ENCODE results near the gene SERPINA1. TPM values are rescaled to one million over a fixed set of nuclear protein-coding genes. Genes with fewer than 3 reads are reported as not detected.

The SERPINA1 gene
- total RNA-seq, 1 donor from 2014 or later: not detected

DNA sequence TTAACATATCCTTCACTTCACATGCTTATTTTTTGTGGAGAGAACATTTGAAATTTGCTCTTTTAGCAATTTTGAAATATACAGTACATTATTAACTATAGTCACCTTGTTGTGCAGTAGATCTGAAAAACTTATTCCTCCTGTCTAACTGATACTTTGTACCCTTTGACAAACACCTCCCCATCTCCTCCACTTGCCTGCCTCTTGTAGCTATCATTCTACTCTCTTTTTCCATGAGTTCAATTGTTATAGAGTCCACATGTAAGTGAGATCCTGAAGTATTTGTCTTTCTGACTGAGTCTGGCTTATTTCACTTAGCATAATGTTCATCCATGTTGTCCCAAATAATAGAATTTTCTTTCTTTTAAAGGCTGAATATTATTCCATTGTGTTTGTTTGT is 55.8 kb downstream of the SERPINA1 start:
- TF ChIP-seq CTCF (IDR thresholded peaks at IDR 0.05; ENCODE audit: partially characterized antibody, unreplicated experiment): no peak
- Mint-ChIP-seq H3K36me3 (ENCODE audit: unreplicated experiment) (no peaks in the 10 kb centered on the region), H3K4me1 (ENCODE audit: low read depth, unreplicated experiment) (no peaks in the 10 kb centered on the region), H3K27ac (ENCODE audit: unreplicated experiment) (no peak overlapping the region), H3K9me3 (ENCODE audit: unreplicated experiment) (no peaks in the 10 kb centered on the region), H3K27me3 (ENCODE audit: unreplicated experiment) (no peaks in the 10 kb centered on the region), H3K4me3 (ENCODE audit: unreplicated experiment) (no peak overlapping the region)
- DNase-seq: no peak

- no peak for TF ChIP-seq CTCF (IDR thresholded peaks at IDR 0.05; ENCODE audit: partially characterized antibody, unreplicated experiment)
- Mint-ChIP-seq H3K4me1 (ENCODE audit: low read depth, unreplicated experiment) (no peaks in the 10 kb centered on the region), H3K9me3 (ENCODE audit: unreplicated experiment) (no peaks in the 10 kb centered on the region), H3K4me3 (ENCODE audit: unreplicated experiment) (no peak overlapping the region), H3K27ac (ENCODE audit: unreplicated experiment) (no peak overlapping the region), H3K27me3 (ENCODE audit: unreplicated experiment) (no peaks in the 10 kb centered on the region), H3K36me3 (ENCODE audit: unreplicated experiment) (no peaks in the 10 kb centered on the region)
- no peak for DNase-seq
Observed at GRCh38 chr14:94332063-94332583, 56.3 kb downstream of the SERPINA1 start.

DNA sequence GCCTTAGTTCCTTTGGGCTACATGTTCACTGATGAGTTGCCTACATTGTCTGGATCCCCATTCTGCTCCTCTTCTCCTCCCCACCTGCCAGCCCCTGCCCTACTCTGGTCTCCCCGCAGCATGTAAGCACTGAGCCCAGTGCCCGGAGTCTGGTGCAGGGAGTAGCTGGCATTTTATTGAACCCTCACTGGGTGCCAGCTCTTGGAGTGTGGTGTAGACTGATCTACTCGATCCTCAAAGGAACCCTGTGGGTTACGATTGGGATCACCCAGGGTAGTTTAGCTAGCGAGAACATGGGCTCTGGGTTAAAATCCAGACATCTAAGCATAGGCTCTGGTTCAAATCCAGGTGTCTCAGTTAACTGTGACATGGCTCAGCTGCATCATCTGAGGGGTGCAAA is 56.9 kb downstream of the SERPINA1 start:
- TF ChIP-seq CTCF (IDR thresholded peaks at IDR 0.05; ENCODE audit: partially characterized antibody, unreplicated experiment): no peak
- H3K36me3 Mint-ChIP-seq (ENCODE audit: unreplicated experiment): no peaks in the 10 kb centered on the region
- no peak for DNase-seq
- H3K27me3 Mint-ChIP-seq (ENCODE audit: unreplicated experiment): no peaks in the 10 kb centered on the region
- no peak overlapping the region for H3K4me3 Mint-ChIP-seq (ENCODE audit: unreplicated experiment)
- no peaks in the 10 kb centered on the region for H3K4me1 Mint-ChIP-seq (ENCODE audit: low read depth, unreplicated experiment)
- no peaks in the 10 kb centered on the region for H3K9me3 Mint-ChIP-seq (ENCODE audit: unreplicated experiment)
- H3K27ac Mint-ChIP-seq (ENCODE audit: unreplicated experiment): no peak overlapping the region

GRCh38 chr14:94330857-94331256 is 57.5 kb downstream of the SERPINA1 start:
- no peak overlapping the region for H3K4me3 Mint-ChIP-seq (ENCODE audit: unreplicated experiment)
- no peak for DNase-seq
- H3K27me3 Mint-ChIP-seq (ENCODE audit: unreplicated experiment): no peaks in the 10 kb centered on the region
- no peaks in the 10 kb centered on the region for H3K36me3 Mint-ChIP-seq (ENCODE audit: unreplicated experiment)
- TF ChIP-seq CTCF (IDR thresholded peaks at IDR 0.05; ENCODE audit: partially characterized antibody, unreplicated experiment): no peak
- no peaks in the 10 kb centered on the region for H3K4me1 Mint-ChIP-seq (ENCODE audit: low read depth, unreplicated experiment)
- H3K27ac Mint-ChIP-seq (ENCODE audit: unreplicated experiment): no peak overlapping the region
- H3K9me3 Mint-ChIP-seq (ENCODE audit: unreplicated experiment): no peaks in the 10 kb centered on the region

GRCh38 chr14:94330432-94330831 is 58.0 kb downstream of the SERPINA1 start:
- no peaks in the 10 kb centered on the region for H3K4me1 Mint-ChIP-seq (ENCODE audit: low read depth, unreplicated experiment)
- no peak overlapping the region for H3K27ac Mint-ChIP-seq (ENCODE audit: unreplicated experiment)
- H3K27me3 Mint-ChIP-seq (ENCODE audit: unreplicated experiment): no peaks in the 10 kb centered on the region
- TF ChIP-seq CTCF (IDR thresholded peaks at IDR 0.05; ENCODE audit: partially characterized antibody, unreplicated experiment): no peak
- no peak overlapping the region for H3K4me3 Mint-ChIP-seq (ENCODE audit: unreplicated experiment)
- DNase-seq: no peak
- H3K36me3 Mint-ChIP-seq (ENCODE audit: unreplicated experiment): no peaks in the 10 kb centered on the region
- H3K9me3 Mint-ChIP-seq (ENCODE audit: unreplicated experiment): no peaks in the 10 kb centered on the region
